GM18505 (cell line): Measurements from ENCODE around the gene DMAC2.
"Not testable (repeated sequence)": the region's sequence is repeated elsewhere in the genome, so short reads cannot be mapped to it uniquely, and the experiment has no call there.

Source experiments
- ATAC-seq: cut with Tn5 transposase; IDR thresholded peaks from one replicate; pipeline ENCODE4 v1.9.1; 2021; ENCODE audit not compliant: unreplicated experiment
- POLR2A ChIP-seq: IDR thresholded peaks from 4 replicates; pipeline ENCODE4 v1.6.1; 2011; ENCODE audit warnings: borderline replicate concordance; ENCODE audit not compliant: insufficient read depth, insufficient read length; ENCODE audit errors: extremely low read depth

Gene DMAC2

GRCh38 chr19:41391618-41392017 lies 48.1 kb downstream of the DMAC2 start:
- no peak for TF ChIP-seq POLR2A
- no peak for ATAC-seq

GRCh38 chr19:41386442-41386841 lies 53.3 kb downstream of the DMAC2 start:
- ATAC-seq, result no peak
- TF ChIP-seq POLR2A, result no peak

GRCh38 chr19:41384351-41384750 lies 55.4 kb downstream of the DMAC2 start:
- ATAC-seq, result no peak
- TF ChIP-seq POLR2A, result no peak

- not testable (repeated sequence) for ATAC-seq
These were observed 58.2 kb downstream of the DMAC2 start for GRCh38 chr19:41381536-41381935.
